Neural cell (in vitro differentiated cells): ENCODE results near the gene MACF1. TPM values are rescaled to one million over a fixed set of nuclear protein-coding genes. Genes with fewer than 3 reads are reported as not detected.

ENCODE experiments used
- H2AFZ ChIP-seq: fragments of 200-600, 300-800 bp; sonication (generic), shearing (Covaris generic); 2 replicates; pipeline ENCODE4 v1.6.0; 2014; ENCODE audit warnings: low read depth, mild to moderate bottlenecking, antibody characterized with exemption, low read length, moderate library complexity
- H3F3A ChIP-seq: fragments of 200-600 bp; shearing (Covaris generic); 2 replicates; pipeline ENCODE4 v1.6.1; 2016; ENCODE audit warnings: mild to moderate bottlenecking, moderate library complexity, mixed read lengths, antibody characterized with exemption, low read length; ENCODE audit not compliant: insufficient read depth, poor library complexity, severe bottlenecking
- H3K27ac ChIP-seq: fragments of 200-600, 300-800 bp; sonication (generic), shearing (Covaris generic); 2 replicates; pipeline ENCODE4 v1.5.1; 2014; ENCODE audit warnings: mild to moderate bottlenecking, low read length, moderate library complexity
- H3K27me3 ChIP-seq: fragments of 300-800, 200-600 bp; sonication (generic), shearing (Covaris generic); 2 replicates; pipeline ENCODE4 v1.6.0; 2014; ENCODE audit warnings: mild to moderate bottlenecking, low read depth, low read length, moderate library complexity; ENCODE audit not compliant: insufficient read depth
- H3K36me3 ChIP-seq: fragments of 300-800, 200-600 bp; sonication (generic), shearing (Covaris generic); 2 replicates; pipeline ENCODE4 v1.5.1; 2014; ENCODE audit warnings: mild to moderate bottlenecking, antibody characterized with exemption, low read length, moderate library complexity; ENCODE audit not compliant: insufficient read depth
- H3K4me2 ChIP-seq: fragments of 300-800, 200-600 bp; sonication (generic), shearing (Covaris generic); 2 replicates; pipeline ENCODE4 v1.6.0; 2014; ENCODE audit warnings: mild to moderate bottlenecking, low read length
- H3K4me3 ChIP-seq: fragments of 300-800, 200-600 bp; sonication (generic), shearing (Covaris generic); 2 replicates; pipeline ENCODE4 v1.5.1; 2014; ENCODE audit warnings: mild to moderate bottlenecking, low read length, moderate library complexity
- H3K79me2 ChIP-seq: fragments of 200-600 bp; shearing (Covaris generic); replicated peaks from 2 replicates; pipeline ENCODE4 v1.6.0; 2014; ENCODE audit warnings: mild to moderate bottlenecking, low read length, moderate library complexity; ENCODE audit not compliant: insufficient read depth
- H3K9ac ChIP-seq: fragments of 300-800, 200-600 bp; sonication (generic), shearing (Covaris generic); 2 replicates; pipeline ENCODE4 v1.6.1; 2016; ENCODE audit warnings: mild to moderate bottlenecking, low read length, mixed read lengths
- H3K9me2 ChIP-seq: fragments of 200-600 bp; shearing (Covaris generic); 2 replicates; pipeline ENCODE4 v1.6.1; 2016; ENCODE audit warnings: mild to moderate bottlenecking, low read length, mixed read lengths; ENCODE audit not compliant: insufficient read depth
- H3K9me3 ChIP-seq: fragments of 200-600, 300-800 bp; sonication (generic), shearing (Covaris generic); 2 replicates; pipeline ENCODE4 v1.6.1; 2016; ENCODE audit warnings: mild to moderate bottlenecking, mixed run types, low read length, moderate library complexity, mixed read lengths
- H4K20me1 ChIP-seq: fragments of 200-600 bp; shearing (Covaris generic); 2 replicates; pipeline ENCODE4 v1.6.1; 2016; ENCODE audit warnings: mild to moderate bottlenecking, mixed run types; ENCODE audit not compliant: insufficient read depth
- EP300 ChIP-seq: fragments of 450-650 bp; conservative IDR thresholded peaks from 2 replicates; pipeline ENCODE4 v1.6.1; 2014; ENCODE audit warnings: antibody characterized with exemption, mild to moderate bottlenecking, moderate library complexity; ENCODE audit not compliant: poor library complexity, severe bottlenecking
- EZH2 ChIP-seq: fragments of 200-600, 300-800 bp; shearing (Covaris generic), sonication (generic); IDR thresholded peaks from 2 replicates; pipeline ENCODE4 v1.6.1; 2014; ENCODE audit warnings: antibody characterized with exemption, low read length, borderline replicate concordance, mild to moderate bottlenecking; ENCODE audit not compliant: insufficient read depth, poor library complexity, severe bottlenecking
- MXI1 ChIP-seq: fragments of 450-650 bp; conservative IDR thresholded peaks from 2 replicates; pipeline ENCODE4 v1.6.1; 2014; ENCODE audit warnings: antibody characterized with exemption, mild to moderate bottlenecking; ENCODE audit not compliant: poor library complexity, severe bottlenecking
- POLR2AphosphoS5 ChIP-seq: IDR thresholded peaks from 2 replicates; pipeline ENCODE4 v1.6.1; 2012
- RAD21 ChIP-seq: fragments of 450-650 bp; conservative IDR thresholded peaks from 2 replicates; pipeline ENCODE4 v1.6.1; 2014; ENCODE audit warnings: antibody characterized with exemption, mild to moderate bottlenecking, moderate library complexity
- SMC3 ChIP-seq: fragments of 450-650 bp; conservative IDR thresholded peaks from 2 replicates; pipeline ENCODE4 v1.6.1; 2014; ENCODE audit warnings: antibody characterized with exemption, mild to moderate bottlenecking, moderate library complexity; ENCODE audit not compliant: poor library complexity
- TAF1 ChIP-seq: IDR thresholded peaks from 2 replicates; pipeline ENCODE4 v1.6.1; 2012; ENCODE audit warnings: low read depth
- polyA plus RNA-seq: library from polyadenylated mRNA; depleted of rRNA; stranded (reverse); fragments of >200 nt; gene quantifications from 2 replicates; pipeline ENCODE4 v1.2.3, GENCODE V29; 2014
- TF ChIP-seq, protein P1 (sequence below): fragments of 450-650 bp; IDR thresholded peaks from 2 replicates; pipeline ENCODE4 v1.5.1; 2014; ENCODE audit warnings: antibody characterized with exemption, mild to moderate bottlenecking, moderate library complexity; ENCODE audit not compliant: poor library complexity, severe bottlenecking
- TF ChIP-seq, protein P2 (sequence below): IDR thresholded peaks from 2 replicates; pipeline ENCODE4 v1.6.1; 2012; ENCODE audit warnings: borderline replicate concordance

MACF1 gene
- polyA plus RNA-seq, 1 donor from 2014 or later = 176 TPM

DNA sequence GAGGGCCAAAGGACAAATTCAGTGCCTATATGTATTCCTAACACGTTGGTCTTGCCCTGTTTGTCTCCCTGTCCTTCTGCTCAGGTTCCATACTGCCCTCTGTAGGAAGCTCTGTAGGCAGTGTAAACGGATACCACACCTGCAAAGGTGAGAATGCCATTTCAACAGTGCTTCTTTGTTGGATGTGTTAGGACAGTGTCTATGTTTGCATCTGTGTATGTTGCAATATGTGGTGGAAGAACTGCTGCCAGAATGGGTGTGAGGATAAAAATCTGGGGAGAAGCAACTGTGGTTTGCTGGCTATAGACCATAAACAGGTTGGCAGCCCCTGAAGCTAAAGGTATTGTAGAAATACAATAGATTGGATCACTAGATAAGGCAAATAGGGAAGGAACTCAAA lies 173.9 kb downstream of the MACF1 start:
- Histone ChIP-seq H3F3A (no peaks in the 10 kb centered on the region), H3K4me2 (no peak overlapping the region), H3K27ac (no peak overlapping the region), H3K36me3 (peaks cover 14% of the 10 kb centered on the region), H3K9me3 (no peaks in the 10 kb centered on the region), H2AFZ (no peak overlapping the region), H3K4me3 (no peak overlapping the region), H3K27me3 (no peaks in the 10 kb centered on the region), H3K9me2 (no peaks in the 10 kb centered on the region), H3K9ac (no peak overlapping the region), H3K79me2 (no peaks in the 10 kb centered on the region), H4K20me1 (no peaks in the 10 kb centered on the region)
- TF ChIP-seq, protein P1, sequence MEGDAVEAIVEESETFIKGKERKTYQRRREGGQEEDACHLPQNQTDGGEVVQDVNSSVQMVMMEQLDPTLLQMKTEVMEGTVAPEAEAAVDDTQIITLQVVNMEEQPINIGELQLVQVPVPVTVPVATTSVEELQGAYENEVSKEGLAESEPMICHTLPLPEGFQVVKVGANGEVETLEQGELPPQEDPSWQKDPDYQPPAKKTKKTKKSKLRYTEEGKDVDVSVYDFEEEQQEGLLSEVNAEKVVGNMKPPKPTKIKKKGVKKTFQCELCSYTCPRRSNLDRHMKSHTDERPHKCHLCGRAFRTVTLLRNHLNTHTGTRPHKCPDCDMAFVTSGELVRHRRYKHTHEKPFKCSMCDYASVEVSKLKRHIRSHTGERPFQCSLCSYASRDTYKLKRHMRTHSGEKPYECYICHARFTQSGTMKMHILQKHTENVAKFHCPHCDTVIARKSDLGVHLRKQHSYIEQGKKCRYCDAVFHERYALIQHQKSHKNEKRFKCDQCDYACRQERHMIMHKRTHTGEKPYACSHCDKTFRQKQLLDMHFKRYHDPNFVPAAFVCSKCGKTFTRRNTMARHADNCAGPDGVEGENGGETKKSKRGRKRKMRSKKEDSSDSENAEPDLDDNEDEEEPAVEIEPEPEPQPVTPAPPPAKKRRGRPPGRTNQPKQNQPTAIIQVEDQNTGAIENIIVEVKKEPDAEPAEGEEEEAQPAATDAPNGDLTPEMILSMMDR = peak; percentile 37
- no peak for TF ChIP-seq EZH2

DNA sequence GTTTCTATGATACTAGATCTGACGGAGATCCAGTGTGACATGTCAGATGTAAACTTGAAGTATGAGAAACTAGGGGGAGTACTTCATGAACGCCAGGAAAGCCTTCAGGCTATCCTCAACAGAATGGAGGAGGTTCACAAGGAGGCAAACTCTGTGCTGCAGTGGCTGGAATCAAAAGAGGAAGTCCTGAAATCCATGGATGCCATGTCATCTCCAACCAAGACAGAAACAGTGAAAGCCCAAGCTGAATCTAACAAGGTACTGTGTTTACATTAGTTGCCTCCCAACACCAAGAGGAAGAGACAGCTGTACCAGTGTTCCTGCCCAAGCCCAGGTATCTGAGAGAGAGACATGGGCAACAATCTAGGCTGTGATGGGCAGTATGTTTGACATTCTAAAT lies 174.7 kb downstream of the MACF1 start:
- peaks cover 14% of the 10 kb centered on the region for H3K36me3 ChIP-seq
- H3K4me2 ChIP-seq = no peak overlapping the region
- no peaks in the 10 kb centered on the region for H3F3A ChIP-seq
- no peaks in the 10 kb centered on the region for H3K9me3 ChIP-seq
- H4K20me1 ChIP-seq = no peaks in the 10 kb centered on the region
- H3K9me2 ChIP-seq = no peaks in the 10 kb centered on the region
- H3K9ac ChIP-seq = no peak overlapping the region
- TF ChIP-seq RAD21 (no peak), TAF1 (no peak), MXI1 (no peak), EP300 (no peak), SMC3 (no peak), POLR2AphosphoS5 (no peak), EZH2 (no peak)
- TF ChIP-seq, protein P2, sequence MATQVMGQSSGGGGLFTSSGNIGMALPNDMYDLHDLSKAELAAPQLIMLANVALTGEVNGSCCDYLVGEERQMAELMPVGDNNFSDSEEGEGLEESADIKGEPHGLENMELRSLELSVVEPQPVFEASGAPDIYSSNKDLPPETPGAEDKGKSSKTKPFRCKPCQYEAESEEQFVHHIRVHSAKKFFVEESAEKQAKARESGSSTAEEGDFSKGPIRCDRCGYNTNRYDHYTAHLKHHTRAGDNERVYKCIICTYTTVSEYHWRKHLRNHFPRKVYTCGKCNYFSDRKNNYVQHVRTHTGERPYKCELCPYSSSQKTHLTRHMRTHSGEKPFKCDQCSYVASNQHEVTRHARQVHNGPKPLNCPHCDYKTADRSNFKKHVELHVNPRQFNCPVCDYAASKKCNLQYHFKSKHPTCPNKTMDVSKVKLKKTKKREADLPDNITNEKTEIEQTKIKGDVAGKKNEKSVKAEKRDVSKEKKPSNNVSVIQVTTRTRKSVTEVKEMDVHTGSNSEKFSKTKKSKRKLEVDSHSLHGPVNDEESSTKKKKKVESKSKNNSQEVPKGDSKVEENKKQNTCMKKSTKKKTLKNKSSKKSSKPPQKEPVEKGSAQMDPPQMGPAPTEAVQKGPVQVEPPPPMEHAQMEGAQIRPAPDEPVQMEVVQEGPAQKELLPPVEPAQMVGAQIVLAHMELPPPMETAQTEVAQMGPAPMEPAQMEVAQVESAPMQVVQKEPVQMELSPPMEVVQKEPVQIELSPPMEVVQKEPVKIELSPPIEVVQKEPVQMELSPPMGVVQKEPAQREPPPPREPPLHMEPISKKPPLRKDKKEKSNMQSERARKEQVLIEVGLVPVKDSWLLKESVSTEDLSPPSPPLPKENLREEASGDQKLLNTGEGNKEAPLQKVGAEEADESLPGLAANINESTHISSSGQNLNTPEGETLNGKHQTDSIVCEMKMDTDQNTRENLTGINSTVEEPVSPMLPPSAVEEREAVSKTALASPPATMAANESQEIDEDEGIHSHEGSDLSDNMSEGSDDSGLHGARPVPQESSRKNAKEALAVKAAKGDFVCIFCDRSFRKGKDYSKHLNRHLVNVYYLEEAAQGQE = no peak
- TF ChIP-seq, protein P1 = no peak
- no peak overlapping the region for H3K4me3 ChIP-seq
- H2AFZ ChIP-seq = no peak overlapping the region
- H3K27me3 ChIP-seq = no peaks in the 10 kb centered on the region
- no peak overlapping the region for H3K27ac ChIP-seq
- no peaks in the 10 kb centered on the region for H3K79me2 ChIP-seq
